Activated CD8-positive, alpha-beta T cell treated with anti-CD3 and anti-CD28 coated beads for 36 hours (primary cell): Measurements from ENCODE around the gene PDE6H. TPM values are rescaled to one million over a fixed set of nuclear protein-coding genes. Genes with fewer than 3 reads are reported as not detected.

Experiments
- ATAC-seq: fragments of 200-7000 bp; cut with Tn5 transposase; one replicate; pipeline ENCODE4 v1.10.0; 2021; ENCODE audit warnings: mild to moderate bottlenecking, moderate library complexity
- CTCF ChIA-PET: fragments of 350-600 bp; sonication (Branson Sonifier 250); formaldehyde crosslinking; loops from one replicate; lab custom pipeline; 2021; ENCODE audit warnings: antibody characterized with exemption; lab: Charles Lee
- POLR2A ChIA-PET: fragments of 350-600 bp; sonication (Branson Sonifier 250); formaldehyde crosslinking; loops from one replicate; lab custom pipeline; 2021; ENCODE audit warnings: antibody characterized with exemption; lab: Charles Lee
- DNase-seq: peaks from one replicate; pipeline ENCODE4 v3.0.0-alpha.2; 2020
- H3K27ac Mint-ChIP-seq: one replicate; pipeline ENCODE4 v1.8.0; 2021; ENCODE audit warnings: mild to moderate bottlenecking, mixed read lengths
- H3K27me3 Mint-ChIP-seq: one replicate; pipeline ENCODE4 v1.8.0; 2021; ENCODE audit warnings: mixed read lengths
- H3K36me3 Mint-ChIP-seq: one replicate; pipeline ENCODE4 v1.8.0; 2021; ENCODE audit warnings: low read depth, mixed read lengths
- H3K4me1 Mint-ChIP-seq: one replicate; pipeline ENCODE4 v1.8.0; 2021; ENCODE audit warnings: low read depth, mixed read lengths
- H3K4me3 Mint-ChIP-seq: one replicate; pipeline ENCODE4 v1.8.0; 2021; ENCODE audit warnings: mild to moderate bottlenecking, moderate library complexity, mixed read lengths
- H3K9me3 Mint-ChIP-seq: one replicate; pipeline ENCODE4 v1.8.0; 2021; ENCODE audit warnings: mixed read lengths
- intact Hi-C: fragments of 100-400 bp; cut with micrococcal nuclease; formaldehyde crosslinking; loops from one replicate; pipeline ENCODE4 v1.10.0; 2022
- total RNA-seq, 2 experiments: library from RNA; stranded (reverse); gene quantifications; one replicate each; pipeline ENCODE4 v1.2.3, GENCODE V29; 2021
- TF ChIP-seq, protein P1 (sequence below): fragments of 200-600 bp; IDR thresholded peaks from one replicate; pipeline ENCODE4 v1.8.0; 2022; ENCODE audit warnings: antibody characterized with exemption, mild to moderate bottlenecking

PDE6H gene
- total RNA-seq, 2 experiments from 2014 or later, result not detected

- ChIA-PET CTCF (no interaction called here), POLR2A (interaction anchor here (0.9 to 1.4 kb wide), 4 partner anchors 10 to 182 kb away, joined by 3 to 6 read pairs (median 4); partner anchors contain the start of gene ARHGDIB)
- TF ChIP-seq, protein P1, sequence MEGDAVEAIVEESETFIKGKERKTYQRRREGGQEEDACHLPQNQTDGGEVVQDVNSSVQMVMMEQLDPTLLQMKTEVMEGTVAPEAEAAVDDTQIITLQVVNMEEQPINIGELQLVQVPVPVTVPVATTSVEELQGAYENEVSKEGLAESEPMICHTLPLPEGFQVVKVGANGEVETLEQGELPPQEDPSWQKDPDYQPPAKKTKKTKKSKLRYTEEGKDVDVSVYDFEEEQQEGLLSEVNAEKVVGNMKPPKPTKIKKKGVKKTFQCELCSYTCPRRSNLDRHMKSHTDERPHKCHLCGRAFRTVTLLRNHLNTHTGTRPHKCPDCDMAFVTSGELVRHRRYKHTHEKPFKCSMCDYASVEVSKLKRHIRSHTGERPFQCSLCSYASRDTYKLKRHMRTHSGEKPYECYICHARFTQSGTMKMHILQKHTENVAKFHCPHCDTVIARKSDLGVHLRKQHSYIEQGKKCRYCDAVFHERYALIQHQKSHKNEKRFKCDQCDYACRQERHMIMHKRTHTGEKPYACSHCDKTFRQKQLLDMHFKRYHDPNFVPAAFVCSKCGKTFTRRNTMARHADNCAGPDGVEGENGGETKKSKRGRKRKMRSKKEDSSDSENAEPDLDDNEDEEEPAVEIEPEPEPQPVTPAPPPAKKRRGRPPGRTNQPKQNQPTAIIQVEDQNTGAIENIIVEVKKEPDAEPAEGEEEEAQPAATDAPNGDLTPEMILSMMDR, result no peak
- ATAC-seq (no peak), DNase-seq (no peak)
- H3K27ac Mint-ChIP-seq, result peak overlapping the region; percentile 97
- H3K4me3 Mint-ChIP-seq, result peak overlapping the region; percentile 68
- intact Hi-C loops, result loop anchor here (5.0 to 10.0 kb wide), 2 partner anchors 40 to 557 kb away; no protein-coding TSS in a partner anchor
- H3K36me3 Mint-ChIP-seq, result peaks cover 85% of the 10 kb centered on the region
- no peaks in the 10 kb centered on the region for H3K27me3 Mint-ChIP-seq
- H3K9me3 Mint-ChIP-seq, result no peaks in the 10 kb centered on the region
- H3K4me1 Mint-ChIP-seq, result peaks cover 84% of the 10 kb centered on the region
These were observed 21.0 kb upstream of the PDE6H start for GRCh38 chr12:14951851-14952250.

DNA sequence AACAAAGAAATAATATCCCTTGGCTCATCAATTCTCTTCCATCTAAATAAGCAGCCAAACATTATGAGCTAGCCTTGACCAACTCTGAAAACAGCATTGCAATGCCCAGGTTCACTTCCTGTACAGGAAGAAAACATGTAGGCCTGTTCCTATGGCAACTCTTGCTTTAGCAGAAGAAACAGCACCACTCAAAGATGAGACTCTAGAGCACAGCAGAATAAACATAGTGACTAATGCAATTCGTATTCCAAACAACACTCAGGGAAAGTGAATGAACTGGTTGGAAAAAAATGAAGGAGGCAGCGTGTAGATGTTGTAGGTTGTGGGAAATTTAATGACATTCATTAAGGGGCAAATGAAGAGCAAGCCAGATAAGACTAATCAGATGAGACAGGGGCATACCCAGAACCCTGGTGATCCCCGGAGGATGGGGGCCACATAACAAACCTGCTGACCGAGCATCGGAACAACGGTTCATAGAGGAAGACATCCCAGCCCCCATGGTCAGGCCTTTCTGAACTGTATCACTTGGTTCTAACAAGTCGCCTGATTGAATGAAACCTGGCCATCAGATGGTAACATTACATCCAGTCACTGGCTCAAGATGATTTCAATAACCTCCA lies 20.4 kb upstream of the PDE6H start:
- H3K36me3 Mint-ChIP-seq, result peaks cover 82% of the 10 kb centered on the region
- peaks cover 83% of the 10 kb centered on the region for H3K4me1 Mint-ChIP-seq
- TF ChIP-seq, protein P1, result no peak
- DNase-seq (peak; percentile 72), ATAC-seq (peak; percentile 57)
- H3K9me3 Mint-ChIP-seq, result no peaks in the 10 kb centered on the region
- CTCF ChIA-PET, result no interaction called here
- H3K27ac Mint-ChIP-seq, result peak overlapping the region; percentile 97
- intact Hi-C loops, result loop anchor here (5.0 to 10.0 kb wide), 2 partner anchors 40 to 558 kb away; no protein-coding TSS in a partner anchor
- POLR2A ChIA-PET, result interaction anchor here (1.1 kb wide), 2 partner anchors 16 to 182 kb away, joined by 3 to 5 read pairs; no protein-coding TSS in a partner anchor
- peak overlapping the region; percentile 68 for H3K4me3 Mint-ChIP-seq
- no peaks in the 10 kb centered on the region for H3K27me3 Mint-ChIP-seq

GRCh38 chr12:14953752-14954151 lies 19.1 kb upstream of the PDE6H start:
- no peaks in the 10 kb centered on the region for H3K27me3 Mint-ChIP-seq
- CTCF ChIA-PET, result interaction anchor here (1.0 kb wide), 1 partner anchor 106 kb away, joined by 3 read pairs; no protein-coding TSS in a partner anchor
- POLR2A ChIA-PET, result interaction anchor here (0.6 to 1.2 kb wide), 5 partner anchors 8 to 183 kb away, joined by 3 to 8 read pairs (median 3); a partner anchor contains a TSS
- H3K27ac Mint-ChIP-seq, result peak overlapping the region; percentile 97
- TF ChIP-seq, protein P1, result no peak
- H3K36me3 Mint-ChIP-seq, result peaks cover 82% of the 10 kb centered on the region
- no peak for ATAC-seq
- peak overlapping the region; percentile 68 for H3K4me3 Mint-ChIP-seq
- H3K9me3 Mint-ChIP-seq, result no peaks in the 10 kb centered on the region
- peaks cover 80% of the 10 kb centered on the region for H3K4me1 Mint-ChIP-seq
- no peak for DNase-seq
- intact Hi-C loops, result loop anchor here (5.0 to 10.0 kb wide), 2 partner anchors 39 to 559 kb away; no protein-coding TSS in a partner anchor

- TF ChIP-seq, protein P1, result no peak
- Mint-ChIP-seq H3K27me3 (no peaks in the 10 kb centered on the region), H3K27ac (peak overlapping the region; percentile 97), H3K4me1 (peaks cover 75% of the 10 kb centered on the region), H3K9me3 (no peaks in the 10 kb centered on the region), H3K36me3 (peaks cover 82% of the 10 kb centered on the region), H3K4me3 (peak overlapping the region; percentile 68)
- DNase-seq, result peak; percentile 38
- ChIA-PET POLR2A (interaction anchor here (0.6 to 1.2 kb wide), 6 partner anchors 8 to 183 kb away, joined by 3 to 8 read pairs (median 3); a partner anchor contains a TSS), CTCF (interaction anchor here (0.8 to 1.0 kb wide), 2 partner anchors 34 to 107 kb away, joined by 3 read pairs; no protein-coding TSS in a partner anchor)
- no peak for ATAC-seq
- intact Hi-C loops, result loop anchor here (5.0 to 10.0 kb wide), 2 partner anchors 38 to 559 kb away; no protein-coding TSS in a partner anchor
These were observed 18.6 kb upstream of the PDE6H start for GRCh38 chr12:14954269-14954668.
